Progenitor cell of endocrine pancreas (in vitro differentiated cells): Measurements from ENCODE around the gene SMARCB1. TPM values are rescaled to one million over a fixed set of nuclear protein-coding genes. Genes with fewer than 3 reads are reported as not detected.

Experiments used
- DNase-seq: peaks from one replicate; pipeline ENCODE4 v3.0.0; 2021; ENCODE audit warnings: low spot score; ENCODE audit not compliant: unreplicated experiment
- H3K27ac Mint-ChIP-seq: 2 replicates; pipeline ENCODE4 v1.8.0; 2021; ENCODE audit warnings: mild to moderate bottlenecking, moderate library complexity, mixed read lengths
- H3K27me3 Mint-ChIP-seq: 2 replicates; pipeline ENCODE4 v1.8.0; 2021; ENCODE audit warnings: mixed read lengths
- H3K36me3 Mint-ChIP-seq: 2 replicates; pipeline ENCODE4 v1.8.0; 2022; ENCODE audit warnings: mixed read lengths; ENCODE audit not compliant: insufficient read depth
- H3K4me1 Mint-ChIP-seq: 2 replicates; pipeline ENCODE4 v1.8.0; 2021; ENCODE audit warnings: low read depth, mixed read lengths
- H3K4me3 Mint-ChIP-seq: 2 replicates; pipeline ENCODE4 v1.8.0; 2021; ENCODE audit warnings: low read depth, mild to moderate bottlenecking, moderate library complexity, mixed read lengths
- H3K9me3 Mint-ChIP-seq: 2 replicates; pipeline ENCODE4 v1.8.0; 2021; ENCODE audit warnings: low read depth, mixed read lengths
- CTCF ChIP-seq: fragments of 200-600 bp; sonication (generic); IDR thresholded peaks from one replicate; pipeline ENCODE4 v1.5.0; 2021; ENCODE audit warnings: antibody characterized with exemption, mild to moderate bottlenecking; ENCODE audit not compliant: unreplicated experiment
- total RNA-seq: library from RNA; stranded (reverse); gene quantifications from 2 replicates; pipeline ENCODE4 v1.2.1, GENCODE V29; 2021

SMARCB1 gene
- total RNA-seq, 1 donor from 2014 or later = 195 TPM

DNA sequence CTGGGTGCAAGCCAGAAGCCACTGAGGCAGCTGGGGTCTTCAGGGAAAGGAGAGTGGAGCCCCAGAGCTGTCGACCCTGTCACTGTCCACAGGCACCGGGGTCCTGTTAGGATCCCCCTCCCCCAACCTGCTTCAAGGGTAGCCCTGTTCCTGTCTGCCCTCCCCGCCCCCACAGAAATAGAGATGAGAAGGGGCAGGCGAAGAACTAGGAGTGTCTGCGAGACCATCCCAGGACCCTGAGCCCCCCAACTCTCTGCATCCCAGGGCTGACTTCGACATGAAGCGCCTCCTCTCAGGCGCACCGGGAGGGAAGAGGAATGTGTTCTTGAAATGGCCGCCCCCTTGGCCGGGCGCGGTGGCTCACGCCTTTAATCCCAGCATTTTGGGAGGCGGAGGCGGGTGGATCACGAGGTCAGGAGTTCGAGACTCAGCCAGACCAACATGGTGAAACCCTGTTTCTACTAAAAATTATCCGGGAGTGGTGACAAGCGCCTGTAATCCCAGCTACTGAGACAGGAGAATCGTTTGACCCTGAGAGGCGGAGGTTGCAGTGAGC, 35.2 kb upstream of the SMARCB1 start:
- no peak for TF ChIP-seq CTCF
- Mint-ChIP-seq H3K4me3 (peak overlapping the region; percentile 80), H3K36me3 (peaks cover 2% of the 10 kb centered on the region), H3K27me3 (no peaks in the 10 kb centered on the region), H3K4me1 (peaks cover 13% of the 10 kb centered on the region), H3K9me3 (no peaks in the 10 kb centered on the region), H3K27ac (peak overlapping the region; percentile 92)
- DNase-seq = no peak

DNA sequence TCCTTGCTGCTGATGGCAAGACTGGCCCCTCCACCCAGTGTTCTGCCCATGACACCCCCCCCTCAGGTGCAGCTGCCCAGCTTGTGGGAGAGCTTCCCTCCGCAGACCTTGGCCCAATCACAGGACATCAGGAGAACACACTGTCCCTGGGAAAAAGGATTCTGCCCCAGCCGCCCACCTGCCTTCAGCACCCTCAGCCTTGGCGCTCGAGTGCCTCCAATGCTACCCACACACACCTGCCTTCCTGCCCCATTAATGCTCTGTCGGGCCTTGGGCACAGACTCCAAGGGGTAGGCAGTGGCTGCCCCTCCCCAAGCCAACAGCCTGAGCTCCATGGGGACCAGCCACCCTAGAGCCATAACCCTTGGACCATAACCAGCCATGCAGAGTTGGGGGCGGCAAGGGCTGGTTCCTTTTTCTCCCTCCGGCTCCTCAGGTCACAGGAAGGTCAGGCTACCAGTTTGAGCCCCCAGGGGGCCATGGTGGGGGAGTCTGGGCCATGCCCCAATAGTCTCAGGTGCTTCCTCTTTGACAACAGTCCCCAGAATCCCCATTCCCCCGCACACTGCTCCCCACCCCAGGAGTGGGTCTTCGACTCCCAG, 34.6 kb upstream of the SMARCB1 start:
- DNase-seq = no peak
- Mint-ChIP-seq H3K4me1 (peaks cover 10% of the 10 kb centered on the region), H3K27ac (peak overlapping the region; percentile 86)

DNA sequence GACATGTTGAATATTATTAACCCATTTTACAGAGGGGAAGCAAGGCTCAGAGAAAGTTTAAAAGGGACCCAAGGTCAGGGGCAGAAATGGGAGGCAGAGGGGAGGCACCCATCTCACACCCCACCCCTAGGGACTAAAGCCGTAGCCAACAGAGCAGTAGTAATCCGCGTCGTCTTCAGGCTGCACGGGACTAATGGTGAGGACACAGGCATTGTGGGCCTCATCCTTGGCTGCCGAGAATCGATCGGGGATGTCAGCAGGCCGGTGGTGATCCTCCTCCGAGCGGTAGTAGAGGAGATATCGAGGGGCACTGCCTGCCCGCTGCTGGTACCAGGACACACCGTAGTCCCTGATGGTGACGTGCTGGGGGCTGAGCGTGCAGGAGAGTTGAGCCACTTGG, 34.0 kb upstream of the SMARCB1 start:
- Mint-ChIP-seq H3K27ac (no peak overlapping the region), H3K4me3 (peak overlapping the region; percentile 16), H3K36me3 (peaks cover 2% of the 10 kb centered on the region), H3K27me3 (no peaks in the 10 kb centered on the region), H3K4me1 (peaks cover 10% of the 10 kb centered on the region), H3K9me3 (no peaks in the 10 kb centered on the region)
- TF ChIP-seq CTCF = no peak
- no peak for DNase-seq

More for the DNA sequence above, 34.6 kb upstream of the SMARCB1 start:
- no peak for TF ChIP-seq CTCF
- H3K27me3 Mint-ChIP-seq = no peaks in the 10 kb centered on the region
- H3K9me3 Mint-ChIP-seq = no peaks in the 10 kb centered on the region
- H3K4me3 Mint-ChIP-seq = peak overlapping the region; percentile 64
- peaks cover 2% of the 10 kb centered on the region for H3K36me3 Mint-ChIP-seq

DNA sequence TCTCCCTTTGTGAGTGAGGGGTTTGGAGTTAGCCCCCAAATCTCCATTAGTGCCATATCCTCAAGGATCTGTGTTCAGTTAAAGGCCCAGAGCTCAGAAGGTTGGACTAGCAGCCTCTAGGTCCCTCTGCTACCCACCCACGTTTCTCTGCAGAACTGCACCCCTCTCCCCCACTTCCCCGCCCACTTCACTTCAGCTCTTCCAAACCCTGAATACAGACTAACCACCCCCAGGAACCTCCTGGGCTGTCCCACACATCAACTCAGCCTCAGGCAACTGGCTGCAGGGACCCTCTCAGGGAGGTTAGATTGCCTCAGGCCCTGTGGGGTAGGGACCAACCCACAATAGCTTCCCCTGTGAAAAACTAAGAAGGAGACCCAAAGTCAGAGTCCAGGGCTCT, 33.4 kb upstream of the SMARCB1 start:
- DNase-seq = no peak
- peaks cover 2% of the 10 kb centered on the region for H3K36me3 Mint-ChIP-seq
- H3K9me3 Mint-ChIP-seq = no peaks in the 10 kb centered on the region
- H3K4me1 Mint-ChIP-seq = peaks cover 10% of the 10 kb centered on the region
- peak overlapping the region; percentile 16 for H3K4me3 Mint-ChIP-seq
- no peak overlapping the region for H3K27ac Mint-ChIP-seq
- H3K27me3 Mint-ChIP-seq = no peaks in the 10 kb centered on the region
- no peak for TF ChIP-seq CTCF

DNA sequence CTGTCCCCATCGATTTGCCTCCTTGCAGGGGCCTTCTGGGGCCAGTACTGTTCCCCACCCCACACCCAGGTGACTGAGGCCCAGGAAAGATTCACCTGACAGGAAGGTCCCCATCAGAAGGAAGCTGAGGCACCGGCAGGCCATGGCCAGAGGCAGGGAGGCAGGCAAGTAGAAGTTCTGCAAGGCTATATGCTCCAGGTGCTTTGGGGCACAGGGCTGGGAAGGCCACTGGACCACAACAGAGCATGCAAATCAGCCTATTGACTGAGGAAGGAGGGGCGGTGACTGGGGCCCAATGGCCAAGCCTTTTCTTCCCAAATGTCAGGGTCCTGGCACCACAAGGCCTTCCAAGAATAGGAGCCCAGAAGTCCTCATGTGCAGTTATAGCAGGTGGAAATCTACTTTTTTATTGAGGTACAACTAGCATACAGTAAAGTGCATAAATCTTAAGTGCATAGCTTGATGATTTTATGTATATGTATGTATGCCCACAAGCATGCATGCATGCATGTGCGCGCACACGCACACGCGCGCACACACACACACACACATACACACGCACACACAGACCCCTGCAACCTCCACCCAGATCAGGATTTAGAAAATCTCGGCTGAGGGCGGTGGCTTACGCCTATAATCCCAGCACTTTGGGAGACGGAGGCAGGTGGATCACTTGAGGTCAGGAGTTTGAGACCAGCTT, 32.4 kb upstream of the SMARCB1 start, which contains the start of gene VPREB3:
VPREB3 (minus strand) TSS at position 206 of the 700 bp plus-strand sequence; CDS start at position 144, 62 bp downstream.
- no peak for DNase-seq
- Mint-ChIP-seq H3K4me1 (peaks cover 10% of the 10 kb centered on the region), H3K4me3 (peak within 1 kb of the TSS; percentile 16)

More for the DNA sequence above, 32.4 kb upstream of the SMARCB1 start, which contains the start of gene VPREB3:
- Mint-ChIP-seq H3K9me3 (no peaks in the 10 kb centered on the region), H3K27ac (no peak within 1 kb of the TSS), H3K36me3 (peaks cover 2% of the 10 kb centered on the region), H3K27me3 (no peaks in the 10 kb centered on the region)
- no peak for TF ChIP-seq CTCF
